SKM-1 treated with dmso at 0.1 percent for 144 hours (cell line): ENCODE data around the gene LTC4S.

Experiments
- DNase-seq: peaks from one replicate; lab custom pipeline; 2025; ENCODE audit not compliant: unreplicated experiment; lab: John Stamatoyannopoulos, UW

Gene LTC4S

GRCh38 chr5:179795049-179795862 lies 1.5 kb downstream of the LTC4S start:
- no peak for DNase-seq

- peak; percentile 76 for DNase-seq
Measured at GRCh38 chr5:179795863-179796833, 2.4 kb downstream of the LTC4S start.

DNA sequence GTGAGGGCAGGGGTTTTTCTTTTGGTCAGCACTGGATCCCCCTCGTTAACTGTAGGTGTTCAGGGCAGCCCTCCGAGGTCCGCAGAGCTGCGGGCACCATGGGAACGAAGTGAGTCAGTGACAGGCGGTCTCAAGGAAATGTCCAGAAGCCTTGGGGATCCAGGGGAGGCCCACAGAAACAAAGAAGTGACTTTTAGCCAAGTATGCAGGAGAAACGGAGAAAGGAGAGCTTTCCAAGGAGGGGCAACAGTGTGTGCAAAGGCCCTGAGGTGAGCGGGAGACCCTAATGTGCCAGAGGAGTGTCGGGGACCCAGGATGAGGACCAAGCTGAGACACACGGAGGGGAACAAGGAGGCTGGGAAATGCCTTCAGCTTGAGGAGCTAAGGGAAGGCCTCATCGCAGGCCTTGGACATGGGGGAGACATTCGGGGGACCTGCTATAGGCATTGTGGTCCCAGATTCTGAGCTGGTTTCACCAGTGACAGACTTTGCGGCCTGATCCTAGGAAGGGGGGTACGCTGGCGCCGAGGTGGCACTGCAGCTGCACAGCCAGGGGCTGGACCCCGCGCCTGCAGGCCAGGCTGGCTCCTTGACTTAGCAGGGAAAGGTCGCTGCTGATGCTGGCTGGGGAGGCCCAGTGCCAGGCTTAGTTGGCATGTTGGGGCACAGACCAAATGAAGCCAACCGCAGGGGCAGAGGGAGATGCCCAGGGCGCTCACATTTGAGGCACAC lies 3.3 kb downstream of the LTC4S start:
- DNase-seq: no peak

- DNase-seq: no peak
Measured at GRCh38 chr5:179797741-179798140, 4.0 kb downstream of the LTC4S start.

GRCh38 chr5:179798144-179798770 lies 4.5 kb downstream of the LTC4S start:
- DNase-seq: no peak

DNA sequence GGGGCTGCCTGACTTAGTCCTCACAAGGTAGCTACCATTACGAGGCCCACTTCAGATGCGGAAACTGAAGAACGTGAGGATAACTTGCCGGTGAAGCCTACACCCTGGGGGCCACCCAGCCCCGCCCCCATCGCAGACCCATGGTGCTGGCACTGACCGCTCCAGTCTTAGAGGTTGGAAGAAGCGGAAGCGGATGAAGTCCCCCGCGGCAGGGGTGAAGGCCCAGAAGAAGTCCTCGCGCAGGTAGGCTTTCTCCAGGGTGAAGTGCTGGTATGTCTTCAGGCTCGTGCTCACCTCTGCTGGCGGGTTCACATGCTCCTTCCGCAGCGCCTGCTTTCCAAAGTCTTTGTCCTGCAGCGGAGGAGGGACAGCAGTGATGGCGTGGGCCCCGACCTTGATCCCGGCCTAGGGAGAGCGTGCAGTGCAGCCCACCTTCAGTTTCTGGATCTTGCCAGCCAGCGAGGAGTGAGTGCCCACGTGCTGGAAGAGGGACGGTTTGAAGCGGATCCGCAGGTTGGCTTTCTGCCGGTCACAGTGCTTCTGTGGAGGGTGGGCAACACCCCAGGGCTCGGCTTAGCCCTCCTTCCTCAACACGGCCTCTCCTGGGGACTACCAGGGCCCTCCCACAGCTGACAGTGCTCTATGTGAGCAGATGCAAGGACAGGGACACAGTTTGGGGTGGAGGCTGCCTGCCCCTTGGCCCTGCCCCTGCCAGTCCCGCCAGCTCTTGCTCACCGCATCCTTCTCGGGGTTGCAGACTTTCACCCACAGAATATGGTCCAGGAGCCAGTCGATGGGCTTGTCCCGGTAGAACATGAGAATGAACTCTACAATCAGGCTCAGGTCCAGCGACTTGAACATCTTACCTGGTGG lies 5.2 kb downstream of the LTC4S start:
- DNase-seq: no peak

DNA sequence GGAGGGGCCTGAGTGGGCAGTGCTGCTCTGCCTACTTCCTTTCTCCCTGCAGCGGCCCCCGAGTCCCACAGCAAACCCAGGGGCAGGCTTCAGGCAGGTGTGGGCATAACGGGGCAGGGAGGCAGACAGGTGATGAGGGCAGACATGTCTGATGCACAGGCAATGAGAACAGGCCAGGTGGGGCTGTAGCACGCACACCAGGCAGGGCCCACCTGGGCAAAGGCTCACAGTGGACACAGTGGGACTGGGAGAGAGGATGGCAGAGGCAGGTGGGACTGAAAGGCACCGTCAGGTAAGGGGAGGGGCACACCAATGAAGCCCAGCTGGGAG lies 5.8 kb downstream of the LTC4S start:
- no peak for DNase-seq

DNA sequence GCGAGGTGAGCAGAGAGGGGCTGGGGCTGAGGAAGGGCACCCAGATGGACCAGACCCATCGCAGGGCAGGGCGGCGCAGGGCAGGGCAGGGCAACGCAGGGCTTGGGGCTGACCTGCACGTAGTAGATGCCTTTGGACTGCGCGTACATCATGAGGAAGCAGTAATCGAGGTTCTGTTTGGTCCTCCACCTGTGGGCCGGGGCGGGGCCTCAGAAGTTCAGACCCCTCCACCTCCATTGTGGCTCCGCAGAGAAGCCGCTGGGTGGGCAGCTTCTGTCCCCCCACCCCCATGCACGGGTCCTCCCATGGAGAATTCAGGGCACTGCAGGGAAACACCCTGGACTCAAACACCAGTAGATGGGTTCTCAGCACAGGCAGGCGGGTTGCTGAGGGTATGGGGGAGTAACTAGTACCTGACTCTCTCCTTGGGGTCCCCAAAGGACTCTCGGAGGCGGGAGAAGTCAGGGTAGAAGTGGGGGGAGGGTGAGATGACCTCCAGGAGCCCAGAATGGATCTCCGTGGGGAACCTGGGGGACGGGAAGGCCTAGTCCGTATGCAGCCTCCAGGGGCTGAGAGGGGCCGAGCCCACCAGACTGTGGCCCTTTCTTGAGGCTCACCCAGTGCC lies 6.4 kb downstream of the LTC4S start:
- DNase-seq: no peak

DNA sequence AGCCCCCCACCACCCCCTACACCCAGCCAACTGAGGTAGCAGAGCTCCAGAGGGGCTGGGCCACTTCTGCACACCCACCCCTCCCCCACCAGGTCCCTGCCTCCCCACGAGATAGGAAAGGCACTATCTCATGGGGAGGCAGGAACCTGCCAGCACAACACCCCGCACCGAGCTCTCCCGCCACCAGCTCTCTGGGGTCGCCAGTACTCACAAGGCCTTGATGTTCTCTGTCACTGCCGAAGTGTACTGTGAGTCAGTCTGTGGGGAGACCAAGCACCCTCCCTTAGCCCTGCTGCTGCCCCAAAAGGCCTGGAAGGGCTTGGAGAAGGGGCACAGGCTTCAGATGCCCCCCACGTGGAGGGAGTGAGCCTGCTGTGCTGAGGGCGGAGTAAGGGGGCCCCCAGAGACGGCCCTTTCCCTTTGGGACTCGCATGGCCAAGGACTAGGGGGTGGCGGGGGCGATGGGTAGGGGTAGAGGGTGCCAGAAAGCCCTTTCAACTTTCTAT lies 7.0 kb downstream of the LTC4S start:
- DNase-seq: no peak

- DNase-seq: no peak
Measured at GRCh38 chr5:179801304-179802206, 7.8 kb downstream of the LTC4S start.

GRCh38 chr5:179802207-179802883 lies 8.6 kb downstream of the LTC4S start:
- DNase-seq: no peak

DNA sequence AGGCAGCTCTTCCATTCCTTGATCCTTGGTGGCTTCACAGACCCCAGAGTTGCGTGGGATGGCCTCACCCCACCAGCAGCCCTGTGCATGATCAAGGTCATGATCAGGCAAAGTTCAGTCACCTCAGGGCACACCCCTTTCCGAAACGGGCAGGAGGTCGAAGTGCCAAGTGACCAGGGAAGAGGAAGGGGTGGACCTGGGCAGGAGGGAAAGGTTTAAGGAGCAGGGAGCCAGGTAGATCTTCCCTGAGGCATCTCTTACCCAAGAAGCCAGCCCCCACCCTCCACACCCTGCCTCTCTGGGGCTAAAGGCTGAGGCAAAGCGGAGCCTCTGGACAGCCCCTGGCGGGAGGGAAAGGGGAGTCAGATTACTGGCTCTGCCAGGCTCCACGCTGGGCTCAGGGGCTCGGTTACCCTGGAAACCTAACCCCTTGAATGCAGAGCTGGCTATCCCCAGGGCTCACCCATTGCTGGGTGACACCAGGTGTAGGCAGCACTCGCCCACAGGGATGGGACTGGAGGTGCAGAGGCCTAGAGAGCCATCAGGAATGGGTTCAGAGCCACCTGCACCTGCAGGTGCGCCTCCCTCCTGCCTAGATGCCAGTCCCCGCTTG lies 9.3 kb downstream of the LTC4S start:
- DNase-seq: no peak

GRCh38 chr5:179803651-179804554 lies 10.1 kb downstream of the LTC4S start:
- peak; percentile 78 for DNase-seq

DNA sequence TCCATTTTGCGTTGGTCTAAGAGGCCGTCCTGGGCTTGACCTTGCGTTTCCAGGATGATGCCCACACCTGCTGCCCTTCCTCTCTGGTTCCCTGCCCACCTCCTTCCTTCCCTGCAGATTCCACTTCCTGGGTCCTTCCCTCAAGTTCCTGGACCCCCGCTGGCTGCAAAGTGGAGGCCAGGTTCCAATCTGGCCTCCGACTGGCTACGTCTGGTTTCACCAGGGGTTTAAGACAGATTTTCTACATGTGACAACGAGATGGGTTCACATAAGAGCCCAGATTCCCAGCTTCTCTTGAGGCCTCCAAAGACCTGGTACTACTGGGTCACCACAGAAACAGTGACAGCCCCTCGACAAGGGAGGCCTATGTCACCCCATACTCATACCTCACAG lies 10.8 kb downstream of the LTC4S start:
- DNase-seq: no peak

- DNase-seq: no peak
Measured at GRCh38 chr5:179805070-179805528, 11.3 kb downstream of the LTC4S start.

GRCh38 chr5:179805529-179806249 lies 11.9 kb downstream of the LTC4S start:
- no peak for DNase-seq
